H9 (cell line): ENCODE data around the gene CEACAM16. TPM values are rescaled to one million over a fixed set of nuclear protein-coding genes. Genes with fewer than 3 reads are reported as not detected.

ENCODE experiments used
- DNase-seq: peaks from one replicate; pipeline ENCODE4 v3.0.0-alpha.2; 2017
- H2AFZ ChIP-seq: one replicate; pipeline ENCODE4 v1.6.1; 2013; ENCODE audit warnings: mild to moderate bottlenecking, low read length, control low read depth, moderate library complexity
- H2AK5ac ChIP-seq: 2 replicates; pipeline ENCODE4 v1.6.1; 2013; ENCODE audit warnings: low read length, control low read depth, mixed read lengths; ENCODE audit not compliant: insufficient read length
- H2BK120ac ChIP-seq: one replicate; pipeline ENCODE4 v1.6.1; 2013; ENCODE audit warnings: low read depth, mild to moderate bottlenecking, low read length, control low read depth, inconsistent platforms; ENCODE audit not compliant: poor library complexity, severe bottlenecking
- H2BK12ac ChIP-seq: 2 replicates; pipeline ENCODE4 v1.6.1; 2013; ENCODE audit warnings: low read length, control low read depth, mixed read lengths, low read depth; ENCODE audit not compliant: insufficient read length
- H2BK15ac ChIP-seq: 2 replicates; pipeline ENCODE4 v1.6.1; 2013; ENCODE audit warnings: low read depth, low read length, control low read depth
- H2BK20ac ChIP-seq: one replicate; pipeline ENCODE4 v1.6.1; 2013; ENCODE audit warnings: low read depth, mild to moderate bottlenecking, low read length, control low read depth, inconsistent platforms; ENCODE audit not compliant: poor library complexity, severe bottlenecking
- H2BK5ac ChIP-seq: 2 replicates; pipeline ENCODE4 v1.6.1; 2013; ENCODE audit warnings: low read length, control low read depth, mixed read lengths; ENCODE audit not compliant: insufficient read length
- H3K14ac ChIP-seq: 2 replicates; pipeline ENCODE4 v1.6.1; 2013; ENCODE audit warnings: low read length, control low read depth; ENCODE audit not compliant: insufficient read depth
- H3K18ac ChIP-seq: 2 replicates; pipeline ENCODE4 v1.6.1; 2013; ENCODE audit warnings: low read depth, mild to moderate bottlenecking, mixed read lengths, low read length, control low read depth; ENCODE audit not compliant: insufficient read length
- H3K23ac ChIP-seq: 2 replicates; pipeline ENCODE4 v1.6.1; 2013; ENCODE audit warnings: low read length, control low read depth, mixed read lengths, low read depth; ENCODE audit not compliant: insufficient read length
- H3K23me2 ChIP-seq: 2 replicates; pipeline ENCODE4 v1.6.1; 2013; ENCODE audit warnings: low read depth, mild to moderate bottlenecking, mixed read lengths, low read length, control low read depth; ENCODE audit not compliant: insufficient read length, poor library complexity, severe bottlenecking
- H3K27ac ChIP-seq: 2 replicates; pipeline ENCODE4 v1.5.1; 2013; ENCODE audit warnings: low read length, control low read depth, mixed read lengths, low read depth; ENCODE audit not compliant: insufficient read length
- H3K27me3 ChIP-seq: 2 replicates; pipeline ENCODE4 v1.6.1; 2013; ENCODE audit warnings: low read length, control low read depth, inconsistent platforms; ENCODE audit not compliant: insufficient read depth
- H3K4ac ChIP-seq: 2 replicates; pipeline ENCODE4 v1.6.1; 2013; ENCODE audit warnings: low read depth, mild to moderate bottlenecking, control low read depth, inconsistent platforms, low read length, moderate library complexity
- H3K4me1 ChIP-seq: 2 replicates; pipeline ENCODE4 v1.6.1; 2013; ENCODE audit warnings: low read length, control low read depth, inconsistent platforms; ENCODE audit not compliant: insufficient read depth
- H3K4me2 ChIP-seq: 2 replicates; pipeline ENCODE4 v1.6.1; 2013; ENCODE audit warnings: low read length, control low read depth, mixed read lengths; ENCODE audit not compliant: insufficient read length, insufficient read depth
- H3K56ac ChIP-seq: 2 replicates; pipeline ENCODE4 v1.6.1; 2013; ENCODE audit warnings: low read depth, mild to moderate bottlenecking, mixed read lengths, low read length, control low read depth; ENCODE audit not compliant: insufficient read length
- H3K79me1 ChIP-seq: 2 replicates; pipeline ENCODE4 v1.6.1; 2013; ENCODE audit warnings: low read depth, mild to moderate bottlenecking, moderate library complexity, low read length, control low read depth, inconsistent platforms; ENCODE audit not compliant: insufficient read depth, poor library complexity, severe bottlenecking
- H3K79me2 ChIP-seq: 2 replicates; pipeline ENCODE4 v1.6.1; 2013; ENCODE audit warnings: low read length, control low read depth, inconsistent platforms; ENCODE audit not compliant: insufficient read depth
- H3K9ac ChIP-seq: 2 replicates; pipeline ENCODE4 v1.6.1; 2013; ENCODE audit warnings: low read length, control low read depth, mixed read lengths; ENCODE audit not compliant: insufficient read length; ENCODE audit errors: extremely low read depth
- H3K9me3 ChIP-seq: one replicate; pipeline ENCODE4 v1.6.1; 2013; ENCODE audit warnings: low read depth, low read length, inconsistent platforms; ENCODE audit not compliant: control insufficient read depth
- H3T11ph ChIP-seq: one replicate; pipeline ENCODE4 v1.6.1; 2013; ENCODE audit warnings: mild to moderate bottlenecking, low read length, control low read depth, inconsistent platforms
- H4K20me1 ChIP-seq: one replicate; pipeline ENCODE4 v1.6.1; 2013; ENCODE audit not compliant: control insufficient read depth, insufficient read length, insufficient read depth
- H4K5ac ChIP-seq: 2 replicates; pipeline ENCODE4 v1.6.1; 2013; ENCODE audit warnings: low read depth, mild to moderate bottlenecking, mixed read lengths, low read length, control low read depth; ENCODE audit not compliant: insufficient read length
- H4K8ac ChIP-seq: replicated peaks from 2 replicates; pipeline ENCODE4 v1.6.1; 2013; ENCODE audit warnings: low read length, control low read depth, mixed read lengths, low read depth; ENCODE audit not compliant: insufficient read length
- H4K91ac ChIP-seq: 2 replicates; pipeline ENCODE4 v1.6.1; 2013; ENCODE audit warnings: low read depth, mild to moderate bottlenecking, moderate library complexity, mixed read lengths, low read length, control low read depth; ENCODE audit not compliant: insufficient read length
- H3K27ac Mint-ChIP-seq, 3 experiments: 2 replicates in 2 of 3; 3 replicates in 1 of 3; pipeline ENCODE4 v1.8.0; 2020 to 2021; ENCODE audit warnings: mixed read lengths in 3 of 3, mild to moderate bottlenecking in 1 of 3, moderate library complexity in 1 of 3
- H3K27me3 Mint-ChIP-seq: 2 replicates; pipeline ENCODE4 v1.8.0; 2021; ENCODE audit warnings: low read depth, mild to moderate bottlenecking, moderate library complexity, mixed read lengths
- H3K36me3 Mint-ChIP-seq, 3 experiments: 2 replicates in 2 of 3; 3 replicates in 1 of 3; pipeline ENCODE4 v1.8.0; 2020 to 2021; ENCODE audit warnings: low read depth in 3 of 3, mixed read lengths in 3 of 3; ENCODE audit not compliant: insufficient read depth in 1 of 3
- H3K4me1 Mint-ChIP-seq, 2 experiments: 2 replicates each; pipeline ENCODE4 v1.8.0; 2020; ENCODE audit warnings: mixed read lengths in 2 of 2
- H3K4me3 Mint-ChIP-seq, 2 experiments: 2 replicates in 1 of 2; 3 replicates in 1 of 2; pipeline ENCODE4 v1.8.0; 2020 to 2021; ENCODE audit warnings: mild to moderate bottlenecking in 2 of 2, mixed read lengths in 2 of 2, moderate library complexity in 1 of 2
- H3K9me3 Mint-ChIP-seq, 2 experiments: 2 replicates in 1 of 2; 3 replicates in 1 of 2; pipeline ENCODE4 v1.8.0; 2020; ENCODE audit warnings: mild to moderate bottlenecking in 2 of 2, mixed read lengths in 2 of 2, moderate library complexity in 1 of 2
- WGBS: extraction: QIAGEN DNeasy Blood & Tissue Kit; methylation state at CpG from one replicate; pipeline ENCODE4 v1.1.7; 2013; ENCODE audit warnings: missing lambda C conversion rate, low lambda C conversion rate, mixed read lengths; ENCODE audit not compliant: insufficient read length; ENCODE audit errors: extremely low coverage; 5-methylcytosine and 5-hydroxymethylcytosine counted together
- total RNA-seq: library from RNA; stranded (reverse); gene quantifications from 2 replicates; pipeline ENCODE4 v1.2.1, GENCODE V29; 2021
- TF ChIP-seq, protein P1 (sequence below): fragments of 200-600 bp; sonication (generic); conservative IDR thresholded peaks from 3 replicates; pipeline ENCODE4 v1.8.0; 2021; ENCODE audit warnings: antibody characterized with exemption, mild to moderate bottlenecking

The CEACAM16 gene
- total RNA-seq, 1 experiment from 2014 or later, result not detected

DNA sequence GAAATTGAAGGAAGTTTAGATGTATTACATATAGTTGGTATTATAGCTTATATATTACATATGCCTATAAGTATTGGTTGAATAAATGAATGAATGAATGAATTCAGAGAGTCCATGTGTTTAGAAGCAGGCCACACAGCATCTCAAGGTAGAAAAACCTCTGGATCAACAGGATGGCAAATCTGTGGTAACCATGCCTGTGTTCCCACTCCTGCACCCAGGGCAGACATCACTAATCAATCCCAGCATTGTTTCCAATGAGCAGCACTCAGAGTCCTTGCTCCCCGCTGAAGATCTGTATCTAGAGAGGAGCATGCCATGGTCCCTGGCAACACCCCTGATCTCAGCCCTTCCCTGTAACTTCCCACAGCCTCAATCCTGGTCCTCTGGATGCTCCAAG lies 26.7 kb upstream of the CEACAM16 start:
- H3K14ac ChIP-seq, result no peak overlapping the region
- H3K23me2 ChIP-seq, result no peaks in the 10 kb centered on the region
- H3K79me2 ChIP-seq, result no peaks in the 10 kb centered on the region
- Mint-ChIP-seq H3K4me1 (peaks cover 2 to 4% of the 10 kb centered on the region in 2 experiments), H3K4me3 (no peak overlapping the region), H3K36me3 (no peaks in the 10 kb centered on the region), H3K27ac (no peak overlapping the region), H3K27me3 (no peaks in the 10 kb centered on the region; the same call in none of the 2 replicates), H3K9me3 (no peaks in the 10 kb centered on the region; a peak in 1 of 5 replicates)
- no peak overlapping the region for H3K9ac ChIP-seq
- H3K27ac ChIP-seq, result no peak overlapping the region
- H2BK5ac ChIP-seq, result no peak overlapping the region
- no peak overlapping the region for H2BK20ac ChIP-seq
- H3K79me1 ChIP-seq, result no peaks in the 10 kb centered on the region
- H3K56ac ChIP-seq, result no peak overlapping the region
- no peak overlapping the region for H2BK12ac ChIP-seq
- H3K27me3 ChIP-seq, result no peaks in the 10 kb centered on the region; the same call in 1 of the 2 replicates
- no peak for DNase-seq
- H3T11ph ChIP-seq, result no peak overlapping the region
- no peak overlapping the region for H2AFZ ChIP-seq
- H2BK120ac ChIP-seq, result no peak overlapping the region
- H2AK5ac ChIP-seq, result no peak overlapping the region
- no peak overlapping the region for H2BK15ac ChIP-seq
- H3K9me3 ChIP-seq, result no peaks in the 10 kb centered on the region
- H3K4ac ChIP-seq, result no peak overlapping the region
- H3K18ac ChIP-seq, result no peak overlapping the region
- H4K8ac ChIP-seq, result no peak overlapping the region
- TF ChIP-seq, protein P1, sequence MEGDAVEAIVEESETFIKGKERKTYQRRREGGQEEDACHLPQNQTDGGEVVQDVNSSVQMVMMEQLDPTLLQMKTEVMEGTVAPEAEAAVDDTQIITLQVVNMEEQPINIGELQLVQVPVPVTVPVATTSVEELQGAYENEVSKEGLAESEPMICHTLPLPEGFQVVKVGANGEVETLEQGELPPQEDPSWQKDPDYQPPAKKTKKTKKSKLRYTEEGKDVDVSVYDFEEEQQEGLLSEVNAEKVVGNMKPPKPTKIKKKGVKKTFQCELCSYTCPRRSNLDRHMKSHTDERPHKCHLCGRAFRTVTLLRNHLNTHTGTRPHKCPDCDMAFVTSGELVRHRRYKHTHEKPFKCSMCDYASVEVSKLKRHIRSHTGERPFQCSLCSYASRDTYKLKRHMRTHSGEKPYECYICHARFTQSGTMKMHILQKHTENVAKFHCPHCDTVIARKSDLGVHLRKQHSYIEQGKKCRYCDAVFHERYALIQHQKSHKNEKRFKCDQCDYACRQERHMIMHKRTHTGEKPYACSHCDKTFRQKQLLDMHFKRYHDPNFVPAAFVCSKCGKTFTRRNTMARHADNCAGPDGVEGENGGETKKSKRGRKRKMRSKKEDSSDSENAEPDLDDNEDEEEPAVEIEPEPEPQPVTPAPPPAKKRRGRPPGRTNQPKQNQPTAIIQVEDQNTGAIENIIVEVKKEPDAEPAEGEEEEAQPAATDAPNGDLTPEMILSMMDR, result no peak
- H4K5ac ChIP-seq, result no peak overlapping the region
- H3K4me2 ChIP-seq, result no peak overlapping the region
- H3K4me1 ChIP-seq, result no peaks in the 10 kb centered on the region
- H4K91ac ChIP-seq, result no peak overlapping the region
- no peaks in the 10 kb centered on the region for H4K20me1 ChIP-seq
- no peak overlapping the region for H3K23ac ChIP-seq
- no CpG with 5 or more reads among the region's 1 CpG for WGBS
